NCI-H2171 (cell line): ENCODE results near the gene USH1C.

Experiments
- DNase-seq: peaks from one replicate; lab custom pipeline; 2025; lab: John Stamatoyannopoulos, UW

The USH1C gene

DNA sequence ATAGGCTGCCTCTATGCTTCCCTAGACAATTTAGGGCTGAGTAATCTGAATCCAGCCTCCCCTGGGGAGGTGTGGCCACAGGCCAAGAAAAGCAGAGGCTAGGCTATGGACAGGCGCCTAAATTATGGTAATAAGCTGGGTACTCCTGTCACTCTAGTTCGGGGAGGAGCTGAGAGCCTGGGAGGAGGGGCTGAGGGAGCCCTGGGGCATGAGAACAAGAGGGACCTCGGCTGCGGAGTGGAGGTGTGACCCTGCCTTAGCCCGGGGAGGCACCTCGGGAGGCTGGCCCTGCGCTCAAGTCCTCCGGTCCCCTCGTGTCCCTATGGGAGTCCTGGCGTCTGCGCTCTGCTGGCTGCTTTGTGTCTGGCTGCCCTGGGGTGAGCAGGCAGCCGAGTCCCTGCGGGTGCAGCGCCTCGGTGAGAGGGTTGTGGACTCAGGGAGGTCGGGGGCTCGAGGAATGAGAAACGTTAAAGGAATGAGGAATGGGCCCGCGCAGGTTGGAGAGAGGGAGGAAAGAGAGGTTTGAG is 2.9 kb upstream of the USH1C start, which contains the start of gene OTOG:
OTOG (plus strand) TSS at position 209 of the 527 bp plus-strand sequence; CDS start at position 323, 114 bp downstream.
- no peak for DNase-seq

GRCh38 chr11:17546240-17546639 is 2.0 kb upstream of the USH1C start:
- no peak for DNase-seq

DNA sequence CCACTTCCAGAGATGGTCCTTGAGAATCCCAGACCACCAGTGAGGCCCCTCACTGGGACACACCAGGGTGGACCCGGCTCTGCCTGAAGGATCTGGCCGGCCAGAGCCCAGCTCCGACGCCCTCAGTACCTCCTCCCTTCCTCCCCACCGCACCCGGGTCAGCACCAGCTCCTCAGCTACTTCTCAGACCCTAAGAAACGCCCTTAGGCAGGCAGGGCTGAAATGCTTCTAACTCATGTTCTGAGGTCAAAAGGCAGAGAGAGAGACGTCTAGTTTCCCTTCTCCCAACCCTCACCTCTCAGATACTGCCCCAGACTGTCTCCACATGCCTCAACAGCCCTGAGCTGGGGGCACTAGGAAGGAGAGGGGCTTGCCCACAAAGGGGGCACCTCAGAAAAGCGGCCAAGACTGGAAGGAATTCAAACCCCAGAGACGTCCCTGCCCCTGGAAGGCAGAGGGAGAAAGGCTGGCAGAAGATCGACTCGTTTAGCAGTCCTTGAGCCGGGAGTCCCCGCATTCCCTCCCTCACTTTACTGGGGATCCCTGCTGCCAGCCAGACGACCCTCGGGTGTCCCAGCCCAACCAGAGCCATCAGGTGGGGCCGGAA is 539 bp downstream of the USH1C start:
- DNase-seq = no peak

DNA sequence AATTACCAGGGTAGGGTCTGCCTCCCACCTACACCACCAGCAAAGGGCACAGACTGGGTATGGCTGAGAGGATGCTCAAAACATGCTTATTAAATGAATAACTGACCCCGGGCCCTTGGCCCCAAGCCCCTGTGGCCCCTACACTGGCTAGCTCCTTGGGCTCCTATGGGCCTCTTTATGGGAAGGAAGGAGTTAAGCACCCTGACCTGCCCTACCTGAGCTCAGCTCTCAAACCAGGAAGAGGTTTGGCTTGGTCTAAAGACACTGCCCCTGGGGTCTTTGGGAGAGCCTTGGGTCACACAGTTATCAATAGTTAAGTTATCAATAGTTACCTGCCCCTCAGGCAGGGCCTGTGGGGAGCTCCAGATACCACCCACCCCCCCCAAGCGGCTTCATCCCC is 1.2 kb downstream of the USH1C start:
- DNase-seq = no peak

GRCh38 chr11:17542249-17542648 is 2.0 kb downstream of the USH1C start:
- no peak for DNase-seq

- no peak for DNase-seq
Observed at GRCh38 chr11:17541330-17541885, 2.8 kb downstream of the USH1C start.

DNA sequence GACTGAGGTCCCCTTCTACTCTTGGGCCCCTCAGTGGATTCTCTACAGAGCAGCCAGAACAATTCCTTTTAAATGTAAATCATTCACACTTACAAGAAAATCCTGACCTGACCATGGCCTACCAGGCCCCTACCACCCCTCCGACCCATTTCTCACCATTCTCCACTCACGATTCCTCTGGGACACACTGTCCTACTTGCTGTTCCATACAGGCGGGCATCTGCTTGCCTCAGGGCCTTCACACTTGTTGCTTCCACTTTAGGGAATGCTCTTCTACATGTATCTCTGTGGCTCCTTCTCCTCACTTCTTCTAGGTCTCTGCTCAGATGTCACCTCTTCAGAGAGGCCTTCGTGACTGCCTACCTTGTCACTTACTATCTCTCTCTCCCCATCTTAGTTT is 3.4 kb downstream of the USH1C start:
- DNase-seq = no peak

DNA sequence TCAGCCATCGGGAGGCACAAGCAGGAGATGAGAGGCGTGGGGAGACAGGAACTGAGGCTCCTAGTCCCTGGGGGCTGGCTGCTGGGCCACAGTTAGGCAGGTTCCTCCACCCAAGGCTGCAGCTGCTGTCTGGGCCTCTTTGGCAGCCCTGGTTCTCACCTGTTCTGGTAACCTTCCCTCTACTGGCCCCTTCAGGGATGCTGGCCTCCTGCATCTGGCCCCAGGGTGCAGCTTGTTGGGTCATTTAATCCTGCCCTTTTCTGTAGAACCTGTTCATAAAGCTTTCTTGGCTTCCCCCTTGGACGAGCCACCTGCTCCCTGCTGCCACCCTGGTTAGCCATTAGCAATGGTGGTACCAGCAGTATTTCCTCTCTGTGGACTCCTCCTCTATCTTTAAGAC is 5.5 kb downstream of the USH1C start:
- DNase-seq = no peak

DNA sequence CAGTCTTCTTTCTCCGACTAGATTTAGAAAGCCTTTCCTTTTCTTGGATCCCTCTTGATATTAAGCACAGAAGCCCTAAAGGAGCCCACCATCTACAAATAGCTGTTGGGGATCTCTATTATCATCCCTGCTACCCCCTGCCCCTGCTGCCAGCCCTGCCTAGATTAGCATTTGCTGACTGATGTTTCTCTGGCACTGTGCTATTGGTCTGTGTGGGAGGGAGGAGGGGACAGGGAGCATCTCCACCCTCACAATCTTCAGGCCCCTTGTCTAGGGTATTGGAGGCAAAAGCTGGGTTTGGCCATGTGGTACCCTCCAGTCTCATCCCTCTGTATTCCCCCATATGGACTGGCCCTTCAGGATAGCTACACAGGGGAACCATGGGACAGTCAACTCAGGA is 6.2 kb downstream of the USH1C start:
- no peak for DNase-seq

- no peak for DNase-seq
Observed at GRCh38 chr11:17537261-17537660, 7.0 kb downstream of the USH1C start.

GRCh38 chr11:17535488-17535887 is 8.7 kb downstream of the USH1C start:
- DNase-seq = no peak

DNA sequence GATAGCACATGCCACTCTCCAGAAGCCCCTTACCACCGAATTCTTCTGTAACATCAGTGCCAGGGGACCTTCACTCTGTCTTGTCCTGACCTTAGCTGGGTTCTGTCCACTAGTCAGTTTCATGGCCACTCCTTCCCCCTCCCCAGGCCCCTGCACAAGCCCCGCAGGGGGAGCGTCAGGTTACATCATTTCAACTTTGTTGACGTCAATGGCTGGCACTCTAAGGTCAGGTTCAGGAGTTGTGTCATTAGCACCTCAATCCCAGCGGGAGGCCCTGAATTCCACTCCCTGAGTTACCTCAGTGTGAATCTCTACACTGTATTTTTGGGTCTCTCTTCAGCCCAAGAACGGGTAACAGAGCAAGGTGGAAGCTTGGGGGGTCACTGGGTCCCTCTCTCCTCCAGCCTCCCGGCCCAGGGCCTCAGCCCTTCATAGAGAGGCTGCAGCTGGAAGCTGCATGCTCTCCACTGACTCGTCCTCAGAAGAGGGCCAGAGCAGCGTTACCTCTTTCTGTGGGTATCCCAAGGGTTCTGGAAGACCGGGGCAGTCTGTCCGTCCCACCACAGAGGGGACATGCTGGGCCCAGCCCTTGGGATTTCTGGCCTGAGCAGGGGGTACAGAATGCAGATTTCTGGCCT is 10.3 kb downstream of the USH1C start:
- no peak for DNase-seq

DNA sequence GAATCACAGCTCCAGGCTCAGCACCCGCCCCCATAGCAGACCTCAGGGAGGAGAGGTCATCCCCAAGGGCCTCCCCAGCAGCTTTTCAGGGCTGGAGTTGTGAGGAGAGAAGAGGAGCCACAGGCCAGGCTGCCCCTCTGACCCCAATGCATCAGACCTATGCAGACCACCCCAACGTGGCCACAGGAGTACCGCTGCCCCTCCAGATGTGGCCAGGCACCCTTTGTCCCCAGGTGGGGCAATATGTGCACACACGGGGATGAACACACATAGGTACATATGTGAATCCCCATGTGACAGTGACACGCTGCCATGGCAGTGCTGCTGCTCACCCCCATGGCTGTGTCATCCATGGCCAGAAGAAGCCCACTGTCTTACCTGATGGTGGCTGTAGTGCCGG is 10.9 kb downstream of the USH1C start:
- no peak for DNase-seq

DNA sequence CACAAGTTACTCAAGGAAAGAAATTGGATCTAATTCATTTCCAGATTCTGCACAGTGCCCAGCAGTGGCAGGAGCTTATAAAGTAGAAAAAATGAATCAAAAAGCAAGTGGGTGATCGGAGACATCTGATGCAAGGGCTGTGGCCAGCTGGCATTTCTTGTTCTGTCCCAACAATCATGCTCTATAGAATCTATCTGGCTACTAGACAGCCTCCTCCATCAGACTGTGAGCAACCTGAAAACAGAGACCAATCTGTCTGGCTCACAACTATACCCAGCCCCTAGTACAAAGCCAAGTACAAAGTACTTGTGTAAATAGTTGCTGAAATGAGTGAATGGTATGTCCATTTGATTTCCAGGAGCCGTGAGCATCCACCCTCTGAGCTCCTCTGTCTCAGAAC is 11.4 kb downstream of the USH1C start:
- DNase-seq = no peak

DNA sequence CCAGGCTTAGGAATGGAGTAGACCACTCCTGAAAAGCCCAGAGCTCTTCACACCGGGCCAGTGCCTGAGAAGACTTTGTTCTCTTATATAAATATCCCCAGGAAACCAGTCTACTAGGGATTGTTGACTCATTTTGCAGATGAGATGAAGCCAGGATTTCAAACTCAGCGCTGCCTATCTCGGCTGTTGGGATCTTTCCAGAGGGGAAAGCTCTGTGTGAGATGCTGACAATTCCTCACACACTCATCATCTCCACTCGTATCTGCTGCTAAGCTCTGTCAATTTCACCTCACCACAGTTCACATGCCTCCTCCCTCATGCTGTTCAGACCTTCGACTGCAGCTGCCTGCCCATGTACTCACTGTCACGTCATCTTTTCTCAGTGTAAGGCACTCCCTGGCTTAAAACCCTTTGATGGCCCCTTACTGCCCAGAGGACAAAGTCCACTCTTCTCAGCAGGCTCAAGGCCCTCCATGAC is 12.5 kb downstream of the USH1C start:
- DNase-seq = no peak

DNA sequence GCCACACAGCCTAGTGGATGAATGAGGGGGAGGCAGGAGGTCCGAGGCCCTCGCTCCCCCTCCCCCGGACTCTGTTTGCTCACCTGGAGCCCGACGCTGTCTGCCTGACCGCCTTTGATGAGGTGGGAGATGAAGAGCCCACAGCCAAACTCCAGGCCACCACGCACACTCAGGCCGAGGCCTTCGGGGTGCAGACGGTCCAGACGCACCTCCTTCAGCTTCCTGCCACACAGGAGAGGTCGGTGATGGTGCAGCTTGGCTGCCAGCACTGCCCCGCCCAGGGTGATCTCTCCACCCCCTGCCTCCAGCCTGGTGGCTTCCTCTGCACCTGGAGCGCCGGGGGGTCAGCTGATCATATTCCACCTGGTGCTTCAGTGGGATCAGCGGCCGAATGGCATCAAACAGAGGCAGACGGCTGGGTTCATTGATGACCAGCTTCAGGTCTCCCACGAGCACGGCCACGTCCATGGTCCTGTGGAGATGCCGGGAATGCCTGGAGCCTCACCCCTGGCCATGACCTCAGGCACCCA is 13.1 kb downstream of the USH1C start:
- no peak for DNase-seq

DNA sequence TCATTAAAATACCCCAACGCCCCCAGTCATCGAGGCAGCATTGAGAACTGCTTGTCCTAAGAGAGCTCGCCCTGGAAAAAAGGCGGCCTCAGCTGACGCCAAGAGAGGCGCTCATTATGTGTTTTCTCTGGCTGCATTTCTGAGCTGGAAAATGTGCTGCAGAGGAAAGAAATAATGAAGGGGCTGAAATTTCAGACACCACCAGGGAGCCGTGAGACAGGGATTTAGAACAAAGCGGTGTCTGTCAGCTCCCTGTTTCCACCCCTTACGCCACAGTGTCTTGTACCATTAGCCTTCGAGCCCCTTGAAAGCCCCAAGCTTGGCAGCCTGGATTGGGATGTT is 14.4 kb downstream of the USH1C start:
- no peak for DNase-seq

DNA sequence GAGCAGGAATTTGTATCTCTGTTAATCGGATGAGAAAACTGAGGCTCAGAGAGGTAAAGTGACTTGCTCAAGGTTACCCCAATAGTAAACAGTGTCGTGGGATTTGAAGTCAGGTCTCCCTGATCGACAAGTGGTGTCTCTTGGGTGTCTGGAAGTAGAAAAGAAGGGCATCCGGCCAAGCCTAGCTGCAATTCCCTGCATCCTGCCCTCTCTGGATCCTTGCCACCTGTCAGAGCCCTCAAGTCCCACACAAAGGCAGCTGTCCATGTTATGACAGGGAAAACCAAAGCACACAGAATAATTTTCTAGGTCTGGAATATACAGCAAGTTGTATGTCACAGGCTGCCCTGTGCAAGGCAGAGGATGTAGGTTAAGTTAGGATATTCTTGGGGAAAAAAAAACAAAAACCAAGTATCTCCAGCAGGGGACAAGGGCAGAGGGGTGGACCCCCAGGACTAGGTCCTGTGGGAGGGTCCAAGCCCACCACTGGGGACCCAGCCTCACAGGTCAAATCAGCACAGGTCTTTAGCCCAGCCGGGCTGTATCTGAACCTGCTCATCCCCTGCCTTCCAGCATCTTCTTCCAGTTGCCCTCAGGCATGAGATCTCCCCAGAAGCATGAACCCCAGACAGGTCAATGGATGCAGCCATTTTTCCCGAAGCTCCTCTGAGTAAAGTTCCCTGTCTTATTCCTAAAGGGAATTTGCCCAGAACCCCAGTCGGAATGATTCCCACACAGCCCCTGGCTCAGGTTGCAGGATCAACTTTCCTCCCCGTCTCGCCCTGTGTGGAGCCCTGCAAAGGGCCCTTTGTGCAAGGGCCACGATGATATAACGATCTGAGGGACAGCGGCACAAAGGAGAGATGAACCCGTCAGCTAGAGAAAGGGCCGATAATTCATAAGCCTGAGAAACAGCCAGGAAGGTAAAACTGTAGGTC is 15.0 kb downstream of the USH1C start:
- no peak for DNase-seq

- DNase-seq = no peak
Observed at GRCh38 chr11:17528181-17528691, 16.0 kb downstream of the USH1C start.

DNA sequence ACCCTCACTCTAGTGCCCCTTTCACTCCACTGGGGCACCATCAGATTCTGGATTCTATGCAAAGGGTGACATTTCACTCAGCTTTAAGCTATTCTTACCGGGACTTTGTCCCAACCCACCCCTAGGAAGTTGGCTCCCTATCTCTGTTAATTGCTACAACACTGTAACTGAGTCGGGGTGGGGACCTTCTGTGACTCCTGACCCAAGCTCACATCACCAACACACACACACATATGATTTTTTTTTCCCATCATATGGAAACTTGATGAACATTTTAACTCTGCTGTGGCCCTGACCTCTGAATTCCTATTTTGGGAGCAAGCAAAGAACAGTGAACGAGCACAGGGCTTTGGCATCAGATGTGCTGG is 16.6 kb downstream of the USH1C start:
- no peak for DNase-seq

DNA sequence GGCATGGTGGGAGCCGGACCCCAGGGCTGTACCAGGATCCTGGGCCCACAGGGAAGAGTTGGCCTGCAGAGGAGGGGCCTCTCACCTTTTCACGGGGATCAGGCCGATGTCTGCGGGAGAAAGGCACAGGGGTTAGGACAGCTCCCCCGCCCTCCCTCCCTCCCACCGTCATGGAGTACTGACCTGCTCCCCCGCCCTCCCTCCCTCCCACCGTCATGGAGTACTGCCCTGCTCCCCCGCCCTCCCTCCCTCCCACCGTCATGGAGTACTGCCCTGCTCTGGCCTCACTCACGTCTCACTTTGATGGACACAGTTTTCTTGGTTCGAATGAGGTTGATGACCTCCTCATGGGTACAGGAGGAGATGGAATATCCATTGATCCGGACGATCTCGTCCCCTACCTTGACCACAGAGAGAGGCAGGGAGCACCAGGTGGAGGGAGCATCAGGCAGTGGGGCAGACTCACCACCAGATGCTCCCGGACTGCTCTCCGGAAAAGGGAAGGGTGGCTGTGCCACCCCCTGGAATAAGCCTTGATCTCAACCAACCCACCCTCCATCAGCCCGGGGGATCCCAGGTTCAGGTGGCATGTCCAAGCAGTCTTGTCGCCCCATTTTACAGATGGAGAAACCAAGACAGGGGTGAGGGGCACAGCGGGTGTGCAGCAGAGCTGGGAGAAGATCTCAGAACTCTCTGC is 17.1 kb downstream of the USH1C start:
- no peak for DNase-seq
